Hematopoietic multipotent progenitor cell treated with erythropoietin and hydrocortisone succinate and interleukin-3 and kit ligand, for 6 days (in vitro differentiated cells): ENCODE measurements around the gene IKZF4.
"Not testable (repeated sequence)": the region's sequence is repeated elsewhere in the genome, so short reads cannot be mapped to it uniquely, and the experiment has no call there.

Source experiments
- DNase-seq: peaks from one replicate; pipeline ENCODE4 v3.0.0-alpha.2; 2015

IKZF4 gene

DNA sequence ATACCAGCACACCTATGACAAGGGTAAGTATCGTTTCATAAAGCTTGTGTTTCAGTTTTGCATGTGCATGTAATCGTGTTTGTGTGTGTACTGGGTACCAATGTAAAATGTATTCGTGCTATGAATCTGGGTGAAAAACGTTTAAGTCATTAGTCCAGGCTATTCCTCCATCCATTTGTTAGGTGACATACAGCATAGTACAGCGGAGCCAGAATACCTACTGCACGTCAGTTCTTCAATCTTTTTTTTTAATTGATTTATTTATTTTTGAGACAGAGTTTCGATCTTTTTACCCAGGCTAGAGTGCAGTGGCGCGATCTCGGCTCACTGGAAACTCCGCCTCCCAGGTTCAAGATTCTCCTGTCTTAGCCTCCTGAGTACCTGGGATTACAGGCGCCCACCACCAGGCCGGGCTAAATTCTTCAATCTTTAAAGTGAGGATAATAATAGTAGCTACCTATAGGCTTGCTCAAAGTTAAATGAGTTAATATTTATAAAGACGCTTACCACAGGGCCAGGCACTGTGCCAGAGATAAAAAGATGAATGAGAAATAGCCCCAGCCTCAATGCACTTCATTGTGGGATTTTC is 20.2 kb downstream of the IKZF4 start:
- no peak for DNase-seq

DNA sequence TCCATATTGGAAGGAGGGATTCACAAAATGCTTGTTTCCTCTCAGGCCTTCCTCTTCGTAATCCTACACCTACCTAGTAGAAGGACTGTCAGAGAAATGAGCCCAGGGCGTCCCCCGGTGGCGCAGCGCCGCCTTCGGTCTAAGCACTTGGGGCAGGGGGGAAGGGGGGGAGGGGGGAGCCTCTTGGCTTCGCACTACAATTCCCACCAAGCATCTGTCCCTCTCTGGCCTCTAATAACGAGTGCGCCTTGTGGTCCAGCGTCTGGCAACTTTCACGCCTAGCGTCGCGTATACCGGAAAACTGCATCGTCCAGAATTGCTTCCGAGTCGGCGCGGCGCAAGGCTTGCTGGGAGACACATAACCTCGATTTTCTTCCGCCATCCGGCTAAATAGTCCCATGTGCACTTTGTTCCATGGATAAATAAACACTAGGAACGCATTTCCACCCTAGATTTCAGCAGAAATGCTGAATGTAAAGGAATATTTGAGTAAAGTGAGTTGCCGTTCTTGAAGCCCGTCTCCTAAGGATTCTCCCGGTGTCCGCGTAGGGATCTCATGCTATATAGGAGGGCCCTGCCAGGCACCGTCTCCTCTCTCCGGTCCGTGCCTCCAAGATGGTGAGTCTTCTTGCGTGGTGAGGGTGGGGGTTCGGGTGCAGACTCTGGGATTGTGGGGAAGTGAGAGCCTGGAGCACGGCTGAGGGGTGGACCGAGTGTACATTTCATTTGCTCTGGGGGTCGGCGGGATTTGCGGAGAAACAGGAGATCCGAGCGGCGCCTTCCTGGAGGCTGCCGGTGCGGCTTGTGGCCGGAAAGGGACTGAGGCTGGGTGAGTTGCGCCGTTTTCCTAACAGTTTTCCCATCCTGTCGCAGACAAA is 20.9 kb downstream of the IKZF4 start, which contains the start of gene RPS26:
Gene RPS26 (plus strand): TSS at position 367 of the 878 bp plus-strand sequence. CDS start 249 bp downstream, at position 616.
- DNase-seq: peak; percentile 100

DNA sequence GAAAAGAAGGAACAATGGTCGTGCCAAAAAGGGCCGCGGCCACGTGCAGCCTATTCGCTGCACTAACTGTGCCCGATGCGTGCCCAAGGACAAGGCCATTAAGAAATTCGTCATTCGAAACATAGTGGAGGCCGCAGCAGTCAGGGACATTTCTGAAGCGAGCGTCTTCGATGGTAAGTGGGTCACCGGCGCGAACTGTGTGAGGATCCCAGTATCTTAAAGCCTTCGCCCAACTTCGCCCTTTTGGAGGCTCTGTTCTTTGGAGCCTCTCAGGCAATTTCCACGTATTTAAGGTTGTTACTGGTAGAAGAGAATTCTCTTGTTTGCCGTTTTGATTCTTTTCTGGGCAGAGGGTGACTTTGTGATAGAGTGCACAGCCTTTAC is 21.6 kb downstream of the IKZF4 start:
- DNase-seq: not testable (repeated sequence)

DNA sequence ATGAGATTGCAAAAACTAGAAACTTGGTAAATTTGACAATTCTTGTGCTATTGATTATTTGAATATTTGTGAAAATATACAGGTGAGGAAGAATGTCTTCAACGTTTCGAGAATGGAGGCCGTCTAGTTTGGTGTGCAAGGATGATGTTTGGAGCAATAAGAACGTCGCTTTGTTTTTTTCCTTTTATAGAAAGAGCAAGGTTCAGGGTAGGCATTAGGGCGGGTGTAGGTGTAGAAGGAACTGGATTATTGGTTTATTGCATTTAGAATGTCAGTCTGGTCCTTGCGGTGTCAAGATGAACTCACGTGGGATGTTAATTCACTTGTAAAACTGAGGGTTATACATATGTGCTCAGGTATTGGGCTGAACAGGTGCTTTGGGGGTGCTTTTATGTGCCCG is 22.0 kb downstream of the IKZF4 start:
- no peak for DNase-seq

- DNase-seq: peak; percentile 23
Observed at GRCh38 chr12:56046027-56046780, 25.4 kb downstream of the IKZF4 start.

DNA sequence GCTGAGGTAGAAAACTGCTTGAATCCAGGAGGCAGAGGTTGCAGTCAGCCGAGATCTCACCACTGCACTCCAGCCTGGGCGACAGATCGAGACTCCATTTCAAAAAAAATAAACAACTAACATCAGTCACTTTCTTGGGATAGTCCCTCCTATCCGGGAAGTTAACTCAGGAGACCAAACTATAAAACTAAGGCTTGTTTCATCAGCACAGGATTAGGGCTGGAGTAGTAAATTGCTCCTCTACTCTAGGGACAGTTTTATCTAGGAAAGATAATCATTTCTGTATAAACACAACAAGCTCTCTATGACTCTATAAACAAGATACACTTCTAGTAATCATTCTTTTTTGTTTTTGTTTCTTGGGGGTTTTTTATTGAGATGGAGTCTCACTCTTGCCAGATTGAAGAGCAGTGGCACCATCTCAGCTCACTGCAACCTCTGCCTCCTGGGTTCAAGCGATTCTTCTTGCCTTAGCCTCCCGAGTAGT is 32.6 kb downstream of the IKZF4 start:
- no peak for DNase-seq

DNA sequence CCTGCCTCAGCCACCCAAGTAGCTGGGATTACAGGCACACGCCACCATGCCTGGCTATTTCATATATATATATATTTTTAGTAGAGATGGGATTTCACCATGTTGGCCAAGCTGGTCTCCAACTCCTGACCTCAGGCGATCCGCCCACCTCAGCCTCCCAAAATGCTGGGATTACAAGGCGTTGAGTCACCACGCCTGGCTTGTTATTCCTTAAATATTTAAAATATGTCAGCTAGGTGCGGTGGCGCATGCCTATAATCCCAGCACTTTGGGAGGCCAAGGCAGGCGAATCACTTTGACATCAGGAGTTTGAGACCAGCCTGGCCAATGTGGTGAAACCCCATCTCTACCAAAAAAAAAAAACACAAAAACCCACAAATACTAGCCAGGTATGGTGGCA is 39.1 kb downstream of the IKZF4 start:
- DNase-seq: not testable (repeated sequence)

GRCh38 chr12:56061982-56062381 is 41.1 kb downstream of the IKZF4 start:
- no peak for DNase-seq

DNA sequence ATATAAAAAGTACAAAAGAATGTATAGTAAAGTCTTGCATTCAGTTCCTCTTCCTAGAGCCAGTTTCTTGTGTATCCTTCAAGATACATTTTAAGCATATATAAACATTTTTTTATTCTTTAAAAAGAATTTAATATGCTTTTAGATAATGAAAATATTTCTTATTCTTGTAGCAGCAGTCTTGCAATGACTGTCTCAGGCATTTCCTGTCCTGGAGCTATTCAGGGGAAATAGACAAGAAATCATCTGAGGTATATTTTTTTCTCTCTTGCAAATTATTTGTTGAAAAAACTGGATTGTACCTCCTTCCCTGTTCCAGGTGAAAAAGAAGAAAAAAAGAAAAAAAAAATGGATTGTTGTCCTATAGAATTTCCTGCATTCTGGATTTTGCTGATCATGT is 42.2 kb downstream of the IKZF4 start:
- DNase-seq: no peak

- no peak for DNase-seq
Observed at GRCh38 chr12:56071648-56072047, 50.8 kb downstream of the IKZF4 start.

DNA sequence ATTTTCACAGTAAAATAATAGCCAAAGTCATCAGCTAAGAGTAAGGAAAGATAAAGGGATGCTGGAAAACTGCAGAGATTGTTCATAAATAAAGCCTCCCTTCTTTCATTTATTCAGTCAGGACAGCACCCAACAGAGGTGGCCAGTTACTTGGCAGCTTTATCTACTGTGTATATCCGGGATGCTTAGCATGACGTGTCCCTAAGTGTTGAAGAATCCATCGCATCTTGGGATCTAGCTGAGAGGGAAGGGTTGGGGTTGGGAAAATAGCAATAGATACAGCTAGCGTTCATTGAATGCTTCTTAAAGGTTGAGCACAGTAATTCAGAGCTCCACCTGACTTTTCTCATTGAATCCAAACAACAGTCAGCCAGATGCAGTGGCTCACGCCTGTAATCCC is 53.6 kb downstream of the IKZF4 start:
- DNase-seq: no peak

DNA sequence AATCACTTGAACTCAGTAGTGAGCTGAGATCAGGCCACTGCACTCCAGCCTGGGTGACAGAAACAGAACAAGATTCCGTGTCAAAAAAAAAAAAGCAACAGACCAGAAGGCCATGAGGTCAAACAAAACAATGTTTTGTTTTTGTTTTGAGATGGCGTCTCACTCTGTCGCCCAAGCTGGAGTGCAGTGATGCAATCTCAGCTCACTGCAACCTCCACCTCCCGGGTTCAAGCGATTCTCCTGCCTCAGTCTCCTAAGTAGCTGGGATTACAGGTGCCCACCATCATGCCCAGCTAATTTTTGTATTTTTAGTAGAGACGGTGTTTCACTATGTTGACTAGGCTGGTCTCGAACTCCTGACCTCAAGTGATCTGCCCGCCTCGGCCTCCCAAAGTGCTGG is 57.1 kb downstream of the IKZF4 start:
- DNase-seq: not testable (repeated sequence)

GRCh38 chr12:56078427-56078826 is 57.6 kb downstream of the IKZF4 start:
- no peak for DNase-seq

GRCh38 chr12:56078931-56079722 is 58.3 kb downstream of the IKZF4 start:
- peak; percentile 77 for DNase-seq

GRCh38 chr12:56079723-56080555 is 59.1 kb downstream of the IKZF4 start, which contains the start of gene ERBB3:
TSS of gene ERBB3 (plus strand) at chr12:56080165. CDS start at chr12:56080301, 136 bp downstream.
- DNase-seq: peak; percentile 76

DNA sequence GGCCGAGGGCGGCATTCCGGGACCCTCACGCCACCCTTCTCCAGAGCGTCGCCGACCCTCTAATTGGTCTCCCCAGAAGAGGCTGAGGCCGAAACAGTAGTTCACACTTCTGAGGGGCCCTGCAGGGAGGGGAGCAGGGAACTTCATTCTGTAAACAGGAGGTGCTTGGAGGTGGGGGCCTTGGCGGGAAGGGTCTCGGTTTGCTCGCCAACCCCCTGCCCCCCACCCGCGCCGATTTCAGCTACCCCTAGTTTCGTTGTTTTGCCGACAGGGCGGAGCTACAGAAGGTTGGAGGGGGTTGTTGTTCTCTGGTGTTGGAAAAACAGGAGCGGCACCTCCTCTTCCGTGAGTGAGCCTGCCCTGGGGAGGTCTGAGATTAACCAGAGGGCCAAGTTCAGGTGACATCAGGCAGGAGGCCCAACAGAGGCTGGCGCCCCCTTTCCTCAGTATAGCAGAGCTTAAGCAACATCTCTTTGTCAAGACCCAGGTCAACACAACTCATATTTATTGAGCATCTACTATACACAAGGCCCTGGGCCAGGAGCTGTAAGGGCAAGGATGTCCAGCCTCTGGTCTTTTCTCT is 59.8 kb downstream of the IKZF4 start:
- DNase-seq: no peak

DNA sequence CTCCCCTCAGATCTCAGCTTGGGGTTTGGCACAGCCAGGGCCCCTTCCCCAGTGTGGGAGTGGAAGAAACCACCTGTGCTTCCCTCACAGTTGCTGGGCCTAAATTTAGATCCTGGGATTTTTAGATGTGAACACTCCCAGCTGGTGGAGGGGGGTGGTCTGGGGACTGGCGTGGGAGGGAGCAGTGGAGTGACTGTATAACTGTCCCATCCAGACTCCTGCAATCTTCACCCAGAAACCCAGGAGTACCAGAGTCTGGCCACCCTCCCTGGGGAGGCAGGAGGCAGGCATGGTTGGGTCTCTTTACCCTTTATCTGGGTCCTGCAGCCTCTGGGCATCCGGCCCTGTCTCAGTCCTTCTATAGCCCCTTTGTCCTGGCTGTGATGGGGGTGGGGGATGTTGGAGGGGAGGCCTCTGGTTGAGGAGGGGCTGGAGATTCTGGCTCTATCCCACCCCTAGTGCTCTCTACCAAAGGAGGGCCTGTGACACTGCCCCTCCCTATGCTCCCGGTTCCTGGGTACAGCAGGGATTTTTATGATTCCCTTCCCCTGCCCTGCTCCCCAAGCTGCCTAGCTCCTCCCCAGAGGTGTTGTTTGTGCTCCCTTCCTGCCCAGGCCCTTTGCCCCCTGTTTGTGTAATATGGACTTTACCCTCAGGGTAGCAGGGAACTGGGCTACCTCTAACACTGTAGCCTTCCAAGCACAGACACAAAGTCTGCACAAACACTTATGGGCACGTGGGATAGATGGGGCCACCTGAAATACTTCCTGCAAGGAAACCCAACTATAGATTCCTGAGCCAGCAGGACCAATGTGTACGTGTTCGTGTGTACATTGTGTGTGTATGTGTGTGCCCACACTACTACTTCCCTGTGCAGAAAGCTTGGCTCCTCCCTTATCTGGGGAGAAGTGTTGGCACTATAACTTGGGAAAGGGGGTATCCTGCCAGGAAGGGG is 60.8 kb downstream of the IKZF4 start:
- DNase-seq: no peak

DNA sequence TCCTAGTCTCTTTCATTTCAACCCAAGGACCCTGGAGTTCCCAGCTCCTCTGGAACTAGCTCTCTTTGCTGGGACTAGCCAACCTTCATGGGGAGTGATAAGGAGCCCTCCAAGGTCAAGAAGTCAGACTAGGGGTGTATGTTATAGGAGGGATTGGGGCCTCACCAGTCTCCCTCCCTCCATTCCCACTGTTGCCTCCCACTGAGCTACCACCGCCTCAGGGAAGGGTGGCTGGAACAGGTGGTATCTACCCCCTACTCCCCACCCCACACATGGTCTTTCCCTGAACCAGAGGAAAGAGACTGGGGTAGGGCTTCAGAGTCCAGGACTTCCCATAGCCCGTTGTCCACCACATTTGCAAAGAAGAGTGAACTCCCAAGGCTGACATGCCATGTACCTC is 61.5 kb downstream of the IKZF4 start:
- no peak for DNase-seq

DNA sequence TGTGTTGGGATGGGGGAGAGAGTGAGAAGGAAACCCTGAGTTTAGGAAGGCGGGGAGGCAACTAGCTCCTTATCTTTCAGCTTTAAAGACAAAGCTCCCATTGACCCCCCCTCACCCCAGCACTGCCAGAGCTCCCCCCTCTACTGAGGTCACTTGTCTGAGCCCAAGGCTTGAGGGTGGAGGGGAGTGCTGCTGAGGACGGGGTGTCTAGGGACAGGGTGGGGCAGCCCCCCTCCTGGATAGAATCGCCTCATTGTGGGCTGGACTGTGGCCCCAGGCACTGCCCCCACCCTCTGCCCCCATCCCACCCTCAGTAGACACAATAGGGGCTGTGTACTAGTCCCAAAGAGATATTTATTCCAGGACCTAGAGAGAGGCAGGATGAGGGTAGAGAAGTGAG is 62.1 kb downstream of the IKZF4 start:
- no peak for DNase-seq

DNA sequence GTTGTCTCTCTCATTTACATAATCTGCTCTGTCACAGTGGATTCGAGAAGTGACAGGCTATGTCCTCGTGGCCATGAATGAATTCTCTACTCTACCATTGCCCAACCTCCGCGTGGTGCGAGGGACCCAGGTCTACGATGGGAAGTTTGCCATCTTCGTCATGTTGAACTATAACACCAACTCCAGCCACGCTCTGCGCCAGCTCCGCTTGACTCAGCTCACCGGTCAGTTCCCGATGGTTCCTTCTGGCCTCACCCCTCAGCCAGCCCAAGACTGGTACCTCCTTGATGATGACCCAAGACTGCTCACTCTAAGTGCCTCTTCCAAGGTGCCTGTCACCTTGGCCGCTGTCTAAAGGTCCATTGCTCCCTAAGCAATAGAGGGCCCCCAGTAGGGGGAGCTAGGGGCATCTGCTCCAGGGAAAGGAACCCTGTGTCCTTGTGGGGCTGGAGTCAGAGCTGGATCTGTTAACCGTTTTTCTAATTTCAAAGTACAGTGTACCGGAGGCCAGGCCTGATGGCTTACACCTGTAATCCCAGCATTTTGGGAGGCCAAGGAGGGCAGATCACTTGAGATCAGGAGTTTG is 64.2 kb downstream of the IKZF4 start:
- peak; percentile 73 for DNase-seq
